Stimulated activated CD4-positive, alpha-beta T cell treated with anti-CD3 and anti-CD28 coated beads, Interleukin-12 subunit alpha, Interleukin-12 subunit beta, amount 100 ng/mL, for 48 hours (primary cell): Measurements from ENCODE around the gene PPAT.
A peak's percentile ranks its signal among the peaks of the same experiment; 100 is the strongest.
"Not testable (repeated sequence)": the region's sequence is repeated elsewhere in the genome, so short reads cannot be mapped to it uniquely, and the experiment has no call there.

Experiments used
- DNase-seq, 3 donors: peaks; one replicate each; pipeline ENCODE4 v3.0.0-alpha.2; 2020; ENCODE audit warnings: low read depth in 2 of 3, low spot score in 1 of 3

The PPAT gene

GRCh38 chr4:56387023-56388001 is 48.1 kb downstream of the PPAT start, which contains the start of gene AASDH:
AASDH (minus strand) TSS chr4:56387491; CDS start chr4:56384299, 3,192 bp downstream.
- peak; percentile 89 to 98 (median 91) for DNase-seq

GRCh38 chr4:56386091-56386490 is 49.3 kb downstream of the PPAT start:
- DNase-seq: no peak

DNA sequence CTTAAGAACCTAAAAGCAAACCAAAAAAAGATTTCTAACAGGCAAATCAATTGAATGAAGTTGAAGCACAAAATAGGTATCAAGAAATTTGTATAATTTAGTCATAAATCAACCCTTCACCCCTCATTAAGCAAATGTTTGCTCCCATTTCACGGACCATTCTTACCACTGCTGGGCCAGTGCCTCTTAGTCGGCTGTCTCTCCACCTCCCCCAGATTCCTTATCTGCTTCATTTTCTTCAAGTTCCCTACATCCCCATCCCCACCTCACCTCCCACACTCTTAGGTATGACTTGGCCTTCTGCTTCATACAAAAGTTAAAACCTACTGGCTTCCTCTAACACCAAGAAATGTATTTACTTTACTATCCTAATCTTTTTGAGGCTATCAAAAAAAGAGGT is 60.0 kb downstream of the PPAT start:
- DNase-seq: no peak

DNA sequence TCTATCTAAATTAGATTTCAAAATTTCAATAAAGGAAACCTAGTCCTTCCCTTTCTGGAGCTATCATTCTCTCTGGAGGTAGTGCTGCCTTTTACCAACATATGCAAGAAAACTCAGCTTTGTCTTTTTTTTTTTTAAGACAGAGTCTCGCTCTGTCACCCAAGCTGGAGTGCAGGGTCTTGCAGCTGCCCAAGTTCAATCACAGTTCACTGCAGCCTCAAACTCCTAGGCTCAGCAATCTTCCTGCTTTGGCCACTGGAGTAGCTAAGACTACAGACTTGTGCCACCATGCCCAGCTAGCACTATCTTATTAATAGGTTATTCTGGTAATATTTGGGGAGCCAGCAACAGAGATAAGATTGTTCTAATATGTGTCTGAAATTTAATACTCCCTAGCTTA is 60.5 kb downstream of the PPAT start:
- no peak for DNase-seq

DNA sequence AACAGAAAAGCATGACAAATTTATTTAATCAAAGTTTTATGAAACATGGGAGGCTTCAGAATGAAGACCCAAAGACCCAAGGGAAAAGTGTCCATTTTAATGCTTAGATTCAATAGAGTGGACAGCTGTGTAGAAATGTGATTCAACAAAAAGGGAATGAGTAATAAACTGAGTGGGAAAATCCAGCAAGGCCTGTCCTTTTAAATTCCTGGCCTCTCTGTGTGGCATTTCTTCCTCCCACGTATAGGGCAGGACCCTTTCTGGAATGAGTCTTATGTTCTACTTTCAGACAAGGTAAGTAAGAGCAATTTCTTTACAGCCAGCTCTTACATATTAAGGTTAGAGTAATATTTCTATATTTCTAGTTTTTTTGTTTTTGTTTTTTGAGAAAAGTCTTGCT is 62.6 kb downstream of the PPAT start:
- no peak for DNase-seq

- no peak for DNase-seq
Measured at GRCh38 chr4:56371426-56372220, 63.8 kb downstream of the PPAT start.

DNA sequence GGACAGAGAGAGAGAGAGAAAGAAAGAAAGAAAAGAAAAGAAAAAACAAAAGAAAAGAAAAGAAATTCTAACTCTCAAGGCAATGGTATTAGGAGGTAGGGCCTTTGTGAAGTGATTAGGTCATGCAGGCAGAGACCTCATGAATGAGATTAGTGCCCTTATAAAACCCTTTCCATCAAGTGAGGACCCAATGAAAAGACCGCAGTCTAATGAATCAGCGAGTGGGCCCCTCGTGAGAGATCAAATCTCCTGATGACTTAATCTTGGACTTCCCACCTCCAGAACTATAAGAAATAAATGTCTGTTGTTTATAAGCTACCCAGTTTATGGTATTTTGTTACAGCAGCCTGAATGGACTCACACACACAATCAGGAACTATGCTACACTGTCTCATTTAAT is 65.0 kb downstream of the PPAT start:
- no peak for DNase-seq

DNA sequence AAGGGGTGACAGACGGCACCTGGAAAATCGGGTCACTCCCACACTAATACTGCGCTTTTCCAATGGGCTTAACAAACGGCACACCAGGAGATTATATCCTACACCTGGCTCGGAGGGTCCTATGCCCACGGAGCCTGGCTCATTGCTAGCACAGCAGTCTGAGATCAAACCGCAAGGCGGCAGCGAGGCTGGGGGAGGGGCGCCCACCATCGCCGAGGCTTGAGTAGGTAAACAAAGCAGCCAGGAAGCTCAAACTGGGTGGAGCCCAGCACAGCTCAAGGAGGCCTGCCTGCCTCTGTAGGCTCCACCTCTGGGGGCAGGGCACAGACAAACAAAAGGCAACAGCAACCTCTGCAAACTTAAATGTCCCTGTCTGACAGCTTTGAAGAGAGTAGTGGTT is 72.4 kb downstream of the PPAT start:
- not testable (repeated sequence) for DNase-seq

GRCh38 chr4:56360071-56360470 is 75.3 kb downstream of the PPAT start:
- no peak for DNase-seq

DNA sequence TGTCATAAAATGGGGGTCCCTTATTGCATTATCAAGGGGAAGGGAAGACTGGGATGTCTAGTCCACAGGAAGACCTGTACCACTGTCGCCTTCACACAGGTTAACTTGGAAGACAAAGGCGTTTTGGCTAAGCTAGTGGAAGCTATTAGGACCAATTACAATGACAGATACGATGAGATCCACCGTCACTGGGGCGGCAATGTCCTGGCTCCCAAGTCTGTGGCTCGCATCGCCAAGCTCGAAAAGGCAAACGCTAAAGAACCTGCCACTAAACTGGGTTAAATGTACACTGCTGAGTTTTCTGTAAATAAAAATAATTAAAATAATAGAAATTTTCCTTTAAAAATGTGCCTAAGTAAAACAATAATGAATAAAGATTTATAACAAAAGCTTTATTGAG is 78.8 kb downstream of the PPAT start:
- DNase-seq: no peak

DNA sequence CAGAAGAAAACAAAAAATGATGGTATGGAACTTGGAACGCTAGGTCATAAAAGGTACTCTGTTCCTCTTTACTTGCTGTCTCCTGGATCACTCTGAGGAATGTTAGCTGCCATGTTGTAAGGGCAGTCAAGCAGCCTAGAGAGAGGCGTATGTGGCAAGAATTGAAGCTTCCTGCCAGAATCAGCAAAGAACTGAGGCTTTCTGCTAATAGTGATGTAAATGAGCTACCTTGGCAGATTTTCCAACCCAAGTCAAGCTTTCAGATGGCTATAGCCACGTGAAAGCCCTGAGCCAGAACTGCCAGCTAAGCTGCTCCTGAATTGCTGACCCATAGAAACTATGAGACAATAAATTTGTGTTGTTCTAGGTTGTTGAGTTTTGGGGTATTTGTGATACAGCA is 86.8 kb downstream of the PPAT start:
- DNase-seq: no peak

DNA sequence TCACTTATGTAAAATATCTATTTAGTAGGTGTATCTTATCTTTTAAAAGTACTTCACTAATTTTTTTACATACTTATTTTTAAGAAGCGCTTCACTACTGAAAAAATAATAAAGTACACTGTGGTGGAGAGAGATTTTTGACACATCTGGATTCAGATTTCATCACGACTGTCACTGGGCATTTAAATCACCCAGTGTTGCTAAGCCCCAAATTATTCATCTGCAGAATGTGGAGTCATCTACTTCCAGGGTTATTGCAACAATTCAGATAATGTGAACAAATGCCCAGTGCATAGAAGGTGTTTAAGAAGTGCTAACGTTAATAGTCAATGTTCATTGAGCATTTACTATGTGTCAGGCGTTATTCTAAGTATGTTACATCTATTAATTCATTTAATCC is 90.0 kb downstream of the PPAT start:
- no peak for DNase-seq
